Breast epithelium (tissue), 3 donors: Measurements from ENCODE around the gene MYO5B.

ENCODE experiments used
- POLR2AphosphoS5 ChIP-seq, 3 donors: sonication (generic); formaldehyde crosslinking; IDR thresholded peaks; one replicate each; pipeline ENCODE4 v1.6.1; 2017; ENCODE audit warnings: antibody characterized with exemption in 3 of 3
- TF ChIP-seq, protein P1 (sequence below), 3 donors: fragments of 450-650 bp; IDR thresholded peaks; one replicate each; pipeline ENCODE4 v1.5.1; 2016 to 2017; ENCODE audit warnings: antibody characterized with exemption in 3 of 3, mild to moderate bottlenecking in 3 of 3, moderate library complexity in 3 of 3

DNA sequence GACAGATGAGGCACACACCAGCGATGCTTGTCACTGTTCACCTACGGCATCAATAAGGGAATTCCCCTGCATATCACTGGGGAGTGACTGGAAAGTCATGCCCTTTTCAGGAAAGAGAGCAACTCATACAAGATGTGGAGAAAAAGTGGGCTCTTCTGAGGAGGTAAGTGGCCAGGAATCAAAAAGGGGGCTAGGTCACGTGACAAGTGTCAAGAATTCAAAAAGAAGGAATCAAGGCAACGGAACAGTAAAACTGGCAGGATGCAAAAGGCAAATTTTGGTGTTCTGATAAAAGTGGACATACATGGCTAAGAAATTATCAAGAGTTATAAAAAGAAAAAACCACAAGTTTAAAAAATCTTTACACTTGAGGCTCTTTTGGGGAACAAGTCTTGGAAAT is 190.9 kb downstream of the MYO5B start:
- TF ChIP-seq, protein P1, sequence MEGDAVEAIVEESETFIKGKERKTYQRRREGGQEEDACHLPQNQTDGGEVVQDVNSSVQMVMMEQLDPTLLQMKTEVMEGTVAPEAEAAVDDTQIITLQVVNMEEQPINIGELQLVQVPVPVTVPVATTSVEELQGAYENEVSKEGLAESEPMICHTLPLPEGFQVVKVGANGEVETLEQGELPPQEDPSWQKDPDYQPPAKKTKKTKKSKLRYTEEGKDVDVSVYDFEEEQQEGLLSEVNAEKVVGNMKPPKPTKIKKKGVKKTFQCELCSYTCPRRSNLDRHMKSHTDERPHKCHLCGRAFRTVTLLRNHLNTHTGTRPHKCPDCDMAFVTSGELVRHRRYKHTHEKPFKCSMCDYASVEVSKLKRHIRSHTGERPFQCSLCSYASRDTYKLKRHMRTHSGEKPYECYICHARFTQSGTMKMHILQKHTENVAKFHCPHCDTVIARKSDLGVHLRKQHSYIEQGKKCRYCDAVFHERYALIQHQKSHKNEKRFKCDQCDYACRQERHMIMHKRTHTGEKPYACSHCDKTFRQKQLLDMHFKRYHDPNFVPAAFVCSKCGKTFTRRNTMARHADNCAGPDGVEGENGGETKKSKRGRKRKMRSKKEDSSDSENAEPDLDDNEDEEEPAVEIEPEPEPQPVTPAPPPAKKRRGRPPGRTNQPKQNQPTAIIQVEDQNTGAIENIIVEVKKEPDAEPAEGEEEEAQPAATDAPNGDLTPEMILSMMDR (IDR thresholded peaks at IDR 0.05) = no peak
- no peak for TF ChIP-seq POLR2AphosphoS5 (IDR thresholded peaks at IDR 0.05)
